GM13977 (cell line): ENCODE data around the gene TP53AIP1.

ENCODE experiments used
- DNase-seq: peaks from one replicate; pipeline ENCODE4 v3.0.0; 2012; ENCODE audit warnings: low spot score
- in situ Hi-C: fragments of 300-500 bp; cut with MboI; formaldehyde crosslinking; loops from one replicate; pipeline ENCODE4 v1.12.0; 2022; ENCODE audit warnings: low sequenced_read_pairs, low pct_unique_long_range_greater_than_20kb, mixed read lengths, inconsistent platforms; ENCODE audit not compliant: unreplicated experiment
- TF ChIP-seq, protein P1 (sequence below): IDR thresholded peaks from 2 replicates; pipeline ENCODE4 v1.5.1; 2012; ENCODE audit warnings: mild to moderate bottlenecking, control low read depth; ENCODE audit not compliant: insufficient read depth; ENCODE audit errors: extremely low read depth, missing control alignments

Gene TP53AIP1

DNA sequence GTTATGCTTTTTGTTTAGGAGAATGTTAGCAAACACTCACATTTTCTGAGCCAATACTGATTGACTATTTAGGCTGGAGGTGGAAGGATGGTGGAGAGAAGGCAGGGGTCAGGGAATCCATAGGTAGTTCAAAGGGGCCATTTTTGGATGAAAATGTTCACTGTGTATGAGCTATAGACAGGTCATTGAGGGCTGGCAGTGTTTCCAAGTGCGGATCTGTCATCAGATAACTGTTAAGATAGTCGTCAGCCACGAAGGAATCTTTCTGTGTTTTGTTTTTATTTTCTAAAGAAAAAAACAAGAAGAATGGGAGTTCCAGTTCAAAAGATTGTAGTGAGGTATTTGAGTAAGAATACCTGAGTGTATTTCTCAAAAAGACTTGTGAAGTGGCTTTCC lies 48.4 kb downstream of the TP53AIP1 start:
- TF ChIP-seq, protein P1, sequence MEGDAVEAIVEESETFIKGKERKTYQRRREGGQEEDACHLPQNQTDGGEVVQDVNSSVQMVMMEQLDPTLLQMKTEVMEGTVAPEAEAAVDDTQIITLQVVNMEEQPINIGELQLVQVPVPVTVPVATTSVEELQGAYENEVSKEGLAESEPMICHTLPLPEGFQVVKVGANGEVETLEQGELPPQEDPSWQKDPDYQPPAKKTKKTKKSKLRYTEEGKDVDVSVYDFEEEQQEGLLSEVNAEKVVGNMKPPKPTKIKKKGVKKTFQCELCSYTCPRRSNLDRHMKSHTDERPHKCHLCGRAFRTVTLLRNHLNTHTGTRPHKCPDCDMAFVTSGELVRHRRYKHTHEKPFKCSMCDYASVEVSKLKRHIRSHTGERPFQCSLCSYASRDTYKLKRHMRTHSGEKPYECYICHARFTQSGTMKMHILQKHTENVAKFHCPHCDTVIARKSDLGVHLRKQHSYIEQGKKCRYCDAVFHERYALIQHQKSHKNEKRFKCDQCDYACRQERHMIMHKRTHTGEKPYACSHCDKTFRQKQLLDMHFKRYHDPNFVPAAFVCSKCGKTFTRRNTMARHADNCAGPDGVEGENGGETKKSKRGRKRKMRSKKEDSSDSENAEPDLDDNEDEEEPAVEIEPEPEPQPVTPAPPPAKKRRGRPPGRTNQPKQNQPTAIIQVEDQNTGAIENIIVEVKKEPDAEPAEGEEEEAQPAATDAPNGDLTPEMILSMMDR = no peak
- in situ Hi-C loops = no loop called here

DNA sequence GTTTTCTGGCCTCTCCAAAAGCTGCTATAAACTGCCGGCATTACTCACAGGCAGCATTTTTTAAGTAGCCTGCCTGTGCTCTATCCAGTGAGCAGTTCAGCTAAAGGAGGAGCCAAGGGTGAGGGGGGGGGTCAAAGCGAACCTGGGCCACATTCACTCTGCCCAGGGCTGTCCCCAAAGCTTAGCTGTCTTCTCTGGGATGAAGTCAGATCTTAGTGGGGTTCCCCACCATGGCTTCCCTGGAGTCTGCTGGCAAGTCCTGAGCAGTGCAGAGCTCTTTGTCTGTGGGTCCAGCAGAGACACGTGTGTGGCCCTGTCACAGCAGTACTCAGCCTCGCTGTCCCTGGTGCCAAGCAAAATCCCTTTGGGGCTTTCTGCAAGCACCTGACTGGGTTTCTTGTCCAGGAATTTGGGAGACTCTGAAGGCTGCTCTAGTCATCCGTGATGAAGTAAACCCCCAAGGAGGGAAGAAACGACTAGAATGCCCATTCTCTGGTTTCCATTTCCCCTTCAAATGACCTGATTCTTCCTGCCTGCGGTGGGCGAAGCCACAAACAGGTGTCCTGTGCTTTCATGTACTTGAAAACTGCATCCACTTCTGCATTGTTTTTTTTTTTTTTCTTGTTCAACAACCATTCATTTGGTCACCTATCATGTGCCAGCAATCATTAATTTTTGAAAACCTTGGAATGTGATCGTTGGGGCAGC lies 48.9 kb downstream of the TP53AIP1 start:
- no peak for DNase-seq
- in situ Hi-C loops = no loop called here
- TF ChIP-seq, protein P1 = no peak

More for the DNA sequence above, 48.4 kb downstream of the TP53AIP1 start:
- DNase-seq = no peak

DNA sequence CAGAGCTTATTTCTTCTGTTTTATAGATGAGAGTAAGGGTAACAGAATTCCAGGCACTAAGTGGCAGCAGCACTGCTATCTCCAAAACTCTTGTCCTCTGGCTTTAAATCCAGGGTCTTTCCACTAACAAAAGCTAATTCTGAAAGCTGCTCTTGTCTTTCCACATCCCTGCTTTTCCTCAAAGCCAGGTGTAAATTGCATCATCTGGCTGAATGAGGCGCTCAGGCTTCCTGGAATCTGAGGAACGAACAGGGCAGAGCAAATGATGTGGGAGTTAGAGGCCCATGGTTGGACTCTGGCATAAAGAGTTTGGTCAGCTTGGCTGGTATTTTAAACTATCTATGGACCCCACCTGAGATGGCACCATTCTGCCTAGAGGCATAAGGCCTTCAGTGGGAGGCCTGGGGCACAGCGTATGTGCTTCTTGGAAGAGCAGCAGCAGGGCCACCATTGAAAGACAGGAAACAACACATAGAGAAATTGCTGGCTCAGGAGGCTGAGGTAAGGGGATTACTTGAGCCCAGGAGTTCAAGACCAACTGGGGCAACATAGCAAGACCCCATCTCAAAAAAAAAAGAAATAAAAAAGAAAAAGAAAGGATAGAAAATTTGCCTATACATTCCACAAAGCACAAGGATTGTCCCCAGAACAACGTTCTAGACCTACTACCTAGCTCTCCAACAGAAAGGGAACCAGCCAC lies 49.7 kb downstream of the TP53AIP1 start:
- in situ Hi-C loops = no loop called here
- DNase-seq = no peak
- TF ChIP-seq, protein P1 = no peak

DNA sequence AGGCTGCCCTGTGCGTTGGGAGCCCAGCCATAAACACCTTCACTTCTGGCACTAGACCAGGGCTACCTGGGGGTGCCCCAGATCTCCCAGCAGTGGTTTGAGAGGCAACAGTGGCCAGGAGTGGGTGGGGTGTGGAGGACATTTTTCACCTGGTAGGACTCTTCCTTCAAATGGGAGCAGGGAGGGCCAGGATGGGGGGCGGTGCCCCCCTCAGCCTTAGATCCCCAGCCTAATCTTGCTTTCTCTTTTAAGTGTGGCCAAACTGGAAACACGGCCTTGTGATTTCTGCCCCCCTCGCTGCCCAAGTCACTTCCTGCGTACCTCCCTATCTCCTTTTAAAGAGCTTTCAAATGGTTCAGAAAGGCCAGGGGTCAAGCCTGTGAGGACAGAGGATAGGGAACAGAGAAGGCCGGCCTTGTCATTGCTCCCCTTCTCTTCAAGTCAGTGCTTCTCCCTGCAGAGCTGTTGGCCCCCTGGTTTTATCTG lies 50.7 kb downstream of the TP53AIP1 start:
- TF ChIP-seq, protein P1 = no peak
- in situ Hi-C loops = no loop called here
- DNase-seq = no peak

DNA sequence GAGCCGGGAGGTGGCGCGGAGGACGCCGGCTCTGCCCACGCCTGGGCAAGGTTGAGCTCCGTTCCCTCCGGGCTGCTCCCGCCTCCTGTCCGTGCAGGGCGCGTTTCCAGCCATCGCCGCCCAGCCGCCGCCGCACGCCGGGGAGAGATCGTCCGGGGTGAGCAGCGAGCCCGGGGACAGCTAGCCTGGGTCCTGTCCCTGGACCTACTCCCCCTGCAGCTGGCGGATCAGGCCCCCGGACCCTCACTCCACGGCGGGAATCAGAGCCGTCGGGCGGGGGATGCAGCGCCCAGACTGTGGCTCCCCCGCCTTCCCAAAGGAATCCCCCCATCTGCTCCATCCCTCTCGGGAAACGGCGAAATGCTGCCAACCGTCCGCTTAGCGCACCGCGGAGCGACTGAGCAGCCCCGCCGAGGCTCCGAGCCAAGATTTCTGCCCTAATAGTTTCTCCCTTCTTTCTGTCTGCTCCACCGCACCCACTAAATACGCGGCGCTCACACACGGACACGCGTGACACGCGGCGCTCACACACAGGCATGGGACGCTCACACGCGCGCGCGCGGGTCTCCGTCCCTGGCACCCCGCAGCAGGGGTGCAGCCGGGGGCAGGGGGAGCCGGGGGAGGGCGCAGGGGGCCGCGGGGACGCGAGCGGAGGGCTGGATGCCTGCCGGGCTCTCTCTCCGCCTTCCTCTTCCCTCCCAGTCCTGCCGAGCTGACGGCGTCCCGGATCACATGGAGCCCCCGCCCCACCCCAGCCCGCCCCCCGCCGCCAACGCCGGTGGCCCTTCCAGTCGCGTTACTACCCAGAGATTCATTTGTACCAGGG lies 51.9 kb downstream of the TP53AIP1 start, which contains the start of gene KCNJ5:
Gene KCNJ5 (plus strand): TSS at position 814 of the 826 bp plus-strand sequence. CDS start 19,918 bp downstream, outside the sequence.
- in situ Hi-C loops = no loop called here
- DNase-seq = no peak
- TF ChIP-seq, protein P1 = no peak

DNA sequence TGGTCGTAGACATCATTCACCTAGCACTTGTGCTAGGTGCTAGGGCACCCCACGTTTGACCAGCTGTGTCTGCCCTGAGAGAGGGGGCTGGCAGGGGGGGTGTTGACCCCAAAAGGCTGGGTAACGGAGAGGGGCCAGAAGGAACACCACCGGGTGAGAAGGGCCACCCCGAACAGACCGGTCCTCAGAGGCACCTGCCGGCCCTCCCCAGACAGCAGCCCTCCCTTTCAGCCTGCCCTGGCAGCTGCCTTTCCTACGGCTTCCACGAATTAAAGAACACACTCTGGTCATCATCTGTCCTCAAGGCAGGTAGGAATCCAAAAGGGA lies 52.5 kb downstream of the TP53AIP1 start:
- DNase-seq = no peak
- TF ChIP-seq, protein P1 = no peak
- in situ Hi-C loops = no loop called here
